ENCODE data around the gene DRD3.

DRD3 gene

GRCh38 chr3:114213627-114214541 is 35.0 kb upstream of the DRD3 start:
- TF ChIP-seq POLR2A (IDR thresholded peaks at IDR 0.05; ENCODE audit: low read length) = no peak
- TF ChIP-seq GATA1 (IDR thresholded peaks at IDR 0.05; ENCODE audit: low read depth, low read length) = no peak
- DNase-seq = peak in 1 of 2 experiments; percentile 2

GRCh38 chr3:114213292-114213626 is 34.4 kb upstream of the DRD3 start:
- no peak for DNase-seq
- no peak for TF ChIP-seq POLR2A (IDR thresholded peaks at IDR 0.05; ENCODE audit: low read length)
- TF ChIP-seq GATA1 (IDR thresholded peaks at IDR 0.05; ENCODE audit: low read depth, low read length) = no peak

- TF ChIP-seq GATA1 (IDR thresholded peaks at IDR 0.05; ENCODE audit: low read depth, low read length) (no peak), POLR2A (IDR thresholded peaks at IDR 0.05; ENCODE audit: low read length) (no peak)
- DNase-seq = no peak
Measured at GRCh38 chr3:114212646-114213045, 33.8 kb upstream of the DRD3 start.

GRCh38 chr3:114207768-114208167 is 28.9 kb upstream of the DRD3 start:
- no peak for TF ChIP-seq GATA1 (IDR thresholded peaks at IDR 0.05; ENCODE audit: low read depth, low read length)
- TF ChIP-seq POLR2A (IDR thresholded peaks at IDR 0.05; ENCODE audit: low read length) = no peak
- DNase-seq = no peak

GRCh38 chr3:114206342-114206741 is 27.5 kb upstream of the DRD3 start:
- no peak for DNase-seq
- TF ChIP-seq GATA1 (IDR thresholded peaks at IDR 0.05; ENCODE audit: low read depth, low read length) (no peak), POLR2A (IDR thresholded peaks at IDR 0.05; ENCODE audit: low read length) (no peak)

GRCh38 chr3:114205541-114205940 is 26.7 kb upstream of the DRD3 start:
- DNase-seq = no peak
- TF ChIP-seq GATA1 (IDR thresholded peaks at IDR 0.05; ENCODE audit: low read depth, low read length) (no peak), POLR2A (IDR thresholded peaks at IDR 0.05; ENCODE audit: low read length) (no peak)

GRCh38 chr3:114194750-114195149 is 15.9 kb upstream of the DRD3 start:
- TF ChIP-seq GATA1 (IDR thresholded peaks at IDR 0.05; ENCODE audit: low read depth, low read length) (no peak), POLR2A (IDR thresholded peaks at IDR 0.05; ENCODE audit: low read length) (no peak)
- DNase-seq = no peak

- DNase-seq = no peak
- no peak for TF ChIP-seq POLR2A (IDR thresholded peaks at IDR 0.05; ENCODE audit: low read length)
- no peak for TF ChIP-seq GATA1 (IDR thresholded peaks at IDR 0.05; ENCODE audit: low read depth, low read length)
Measured at GRCh38 chr3:114192136-114192535, 13.3 kb upstream of the DRD3 start.

- no peak for TF ChIP-seq POLR2A (IDR thresholded peaks at IDR 0.05; ENCODE audit: low read length)
- no peak for TF ChIP-seq GATA1 (IDR thresholded peaks at IDR 0.05; ENCODE audit: low read depth, low read length)
- DNase-seq = no peak
Measured at GRCh38 chr3:114186501-114186900, 7.6 kb upstream of the DRD3 start.

GRCh38 chr3:114179575-114179974 is 723 bp upstream of the DRD3 start:
- DNase-seq = peak; percentile 3 to 14
- TF ChIP-seq GATA1 (IDR thresholded peaks at IDR 0.05; ENCODE audit: low read depth, low read length) = no peak

GRCh38 chr3:114176890-114177289 is 2.0 kb downstream of the DRD3 start:
- TF ChIP-seq POLR2A (IDR thresholded peaks at IDR 0.05; ENCODE audit: low read length) (no peak), GATA1 (IDR thresholded peaks at IDR 0.05; ENCODE audit: low read depth, low read length) (no peak)
- no peak for DNase-seq

GRCh38 chr3:114176487-114176886 is 2.4 kb downstream of the DRD3 start:
- DNase-seq = no peak
- TF ChIP-seq POLR2A (IDR thresholded peaks at IDR 0.05; ENCODE audit: low read length) (no peak), GATA1 (IDR thresholded peaks at IDR 0.05; ENCODE audit: low read depth, low read length) (no peak)

- TF ChIP-seq GATA1 (IDR thresholded peaks at IDR 0.05; ENCODE audit: low read depth, low read length) (no peak), POLR2A (IDR thresholded peaks at IDR 0.05; ENCODE audit: low read length) (no peak)
- DNase-seq = no peak
Measured at GRCh38 chr3:114175204-114175987, 3.5 kb downstream of the DRD3 start.

GRCh38 chr3:114171677-114172076 is 7.2 kb downstream of the DRD3 start:
- DNase-seq = no peak
- TF ChIP-seq GATA1 (IDR thresholded peaks at IDR 0.05; ENCODE audit: low read depth, low read length) = no peak
- TF ChIP-seq POLR2A (IDR thresholded peaks at IDR 0.05; ENCODE audit: low read length) = no peak

- no peak for DNase-seq
- no peak for TF ChIP-seq POLR2A (IDR thresholded peaks at IDR 0.05; ENCODE audit: low read length)
- no peak for TF ChIP-seq GATA1 (IDR thresholded peaks at IDR 0.05; ENCODE audit: low read depth, low read length)
Measured at GRCh38 chr3:114168150-114168549, 10.7 kb downstream of the DRD3 start.
